IPS-18a (cell line): ENCODE results near the gene EFCAB6.

ENCODE experiments used
- H3K27ac ChIP-seq: one replicate; pipeline ENCODE4 v1.5.1; 2013; ENCODE audit warnings: low read length
- H3K27me3 ChIP-seq: one replicate; pipeline ENCODE4 v1.6.1; 2013; ENCODE audit warnings: mild to moderate bottlenecking, low read length; ENCODE audit not compliant: control insufficient read depth, insufficient read depth
- H3K36me3 ChIP-seq: one replicate; pipeline ENCODE4 v1.6.1; 2013; ENCODE audit warnings: low read depth, low read length; ENCODE audit not compliant: control insufficient read depth
- H3K4me1 ChIP-seq: one replicate; pipeline ENCODE4 v1.6.1; 2013; ENCODE audit warnings: low read depth, low read length; ENCODE audit not compliant: control insufficient read depth
- H3K4me3 ChIP-seq: one replicate; pipeline ENCODE4 v1.5.1; 2013; ENCODE audit warnings: low read length
- H3K9ac ChIP-seq: one replicate; pipeline ENCODE4 v1.6.1; 2013; ENCODE audit warnings: mild to moderate bottlenecking, low read length, moderate library complexity
- H3K9me3 ChIP-seq: one replicate; pipeline ENCODE4 v1.6.1; 2013; ENCODE audit warnings: low read depth, low read length; ENCODE audit not compliant: control insufficient read depth

Gene EFCAB6

DNA sequence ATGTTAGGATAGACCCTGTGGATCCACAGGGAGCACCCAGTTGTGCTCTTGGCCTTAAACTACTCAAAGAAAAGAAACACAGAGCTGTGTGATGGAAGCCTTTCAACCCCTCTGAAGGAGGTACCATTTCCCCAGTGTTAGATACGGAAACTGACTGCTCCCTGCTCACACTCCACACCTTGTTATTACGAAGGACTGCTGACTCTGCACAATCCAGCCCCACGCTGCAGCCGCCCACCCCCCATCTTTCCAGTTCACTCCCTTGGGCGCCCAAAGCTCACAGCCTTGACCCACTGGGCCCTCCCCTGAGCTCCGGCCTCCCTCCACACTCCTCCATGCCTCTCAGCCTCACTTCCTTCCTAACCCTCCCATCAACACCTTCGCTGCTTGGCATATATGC is 75.5 kb downstream of the EFCAB6 start:
- Histone ChIP-seq H3K9me3 (no peaks in the 10 kb centered on the region), H3K4me1 (peaks cover 2% of the 10 kb centered on the region), H3K36me3 (no peaks in the 10 kb centered on the region), H3K4me3 (no peak overlapping the region), H3K27ac (no peak overlapping the region), H3K9ac (no peak overlapping the region), H3K27me3 (no peaks in the 10 kb centered on the region)

DNA sequence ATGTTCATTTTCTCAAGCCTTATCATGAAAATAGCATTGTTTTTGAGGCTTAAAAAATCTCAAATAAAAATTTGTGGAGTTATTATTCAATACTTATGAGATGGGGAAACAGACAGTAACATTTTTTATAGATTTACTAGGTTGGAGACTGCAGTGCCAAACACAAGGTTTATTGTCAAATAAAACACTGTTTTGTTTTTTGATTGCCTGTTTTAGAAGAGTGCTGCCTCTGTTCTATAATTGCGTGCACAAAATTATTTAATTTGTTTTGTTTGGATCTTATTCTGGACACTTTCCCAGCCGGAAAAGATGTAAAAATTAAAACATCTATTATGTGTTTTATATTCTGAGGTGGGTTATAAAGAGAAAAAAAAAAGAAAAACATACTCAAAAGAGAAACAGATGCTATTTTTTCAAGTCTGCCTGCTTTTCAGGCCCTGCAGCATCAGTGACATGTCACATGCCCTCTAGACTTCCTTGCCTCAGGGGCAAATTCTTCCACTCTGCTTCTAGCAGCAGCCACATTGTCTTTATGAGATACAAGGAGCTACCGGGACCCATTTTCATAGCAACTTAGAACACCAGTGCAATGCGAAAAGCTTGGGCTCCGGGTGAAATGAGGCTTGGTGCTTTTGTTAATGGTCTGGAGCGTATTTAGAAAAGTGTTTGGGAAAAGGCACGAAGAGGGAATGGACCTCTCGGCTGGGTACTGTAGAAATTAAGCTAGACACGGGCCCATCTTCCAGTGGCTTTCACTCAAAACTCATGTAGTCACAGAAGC is 77.5 kb downstream of the EFCAB6 start:
- H3K9me3 ChIP-seq = no peaks in the 10 kb centered on the region
- H3K27me3 ChIP-seq = no peaks in the 10 kb centered on the region
- no peaks in the 10 kb centered on the region for H3K4me1 ChIP-seq
- H3K4me3 ChIP-seq = no peak overlapping the region
- H3K27ac ChIP-seq = no peak overlapping the region
- H3K9ac ChIP-seq = no peak overlapping the region
- H3K36me3 ChIP-seq = no peaks in the 10 kb centered on the region

DNA sequence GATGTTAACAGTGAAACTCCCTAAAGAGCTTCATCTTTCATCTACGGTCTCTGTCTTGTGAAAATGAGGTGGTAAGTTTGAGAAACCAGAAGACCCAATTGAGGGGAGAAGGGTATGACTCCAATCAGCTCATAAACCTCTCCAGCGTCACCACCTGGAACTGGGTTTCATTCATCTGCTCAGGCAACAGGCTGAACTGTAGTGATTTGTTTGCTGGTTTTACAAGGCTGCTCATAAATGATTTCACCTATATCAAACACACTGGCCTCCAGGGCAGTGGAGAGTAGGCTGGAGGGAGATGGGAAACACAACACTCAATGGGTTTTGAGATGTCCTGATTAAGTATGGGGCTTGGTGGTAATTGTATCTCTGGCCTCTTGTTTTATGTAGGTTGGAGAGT is 79.0 kb downstream of the EFCAB6 start:
- Histone ChIP-seq H3K9ac (no peak overlapping the region), H3K9me3 (no peaks in the 10 kb centered on the region), H3K27me3 (no peaks in the 10 kb centered on the region), H3K27ac (no peak overlapping the region), H3K4me3 (no peak overlapping the region), H3K4me1 (no peaks in the 10 kb centered on the region), H3K36me3 (no peaks in the 10 kb centered on the region)

DNA sequence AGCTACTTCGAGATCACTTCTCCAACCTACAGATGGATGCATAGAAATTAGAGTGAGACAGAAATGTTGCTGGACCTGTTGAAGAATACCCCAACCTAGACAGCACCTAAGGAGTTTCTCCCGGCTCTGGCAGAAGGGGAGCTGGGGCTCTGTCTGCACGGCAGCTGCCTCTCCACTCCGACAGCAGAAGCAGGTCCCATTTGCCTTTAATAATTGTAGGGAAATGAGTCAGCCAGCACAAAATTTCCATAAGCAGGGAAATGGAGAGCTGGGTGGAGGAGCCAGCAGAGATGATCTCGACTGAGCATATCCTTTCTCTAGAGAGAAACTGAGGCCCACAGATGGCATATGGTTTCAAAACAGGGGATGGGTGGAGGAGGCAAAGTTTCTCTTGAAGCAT is 80.1 kb downstream of the EFCAB6 start:
- no peaks in the 10 kb centered on the region for H3K4me1 ChIP-seq
- H3K9ac ChIP-seq = no peak overlapping the region
- H3K36me3 ChIP-seq = no peaks in the 10 kb centered on the region
- H3K27me3 ChIP-seq = no peaks in the 10 kb centered on the region
- no peak overlapping the region for H3K27ac ChIP-seq
- no peaks in the 10 kb centered on the region for H3K9me3 ChIP-seq
- no peak overlapping the region for H3K4me3 ChIP-seq

DNA sequence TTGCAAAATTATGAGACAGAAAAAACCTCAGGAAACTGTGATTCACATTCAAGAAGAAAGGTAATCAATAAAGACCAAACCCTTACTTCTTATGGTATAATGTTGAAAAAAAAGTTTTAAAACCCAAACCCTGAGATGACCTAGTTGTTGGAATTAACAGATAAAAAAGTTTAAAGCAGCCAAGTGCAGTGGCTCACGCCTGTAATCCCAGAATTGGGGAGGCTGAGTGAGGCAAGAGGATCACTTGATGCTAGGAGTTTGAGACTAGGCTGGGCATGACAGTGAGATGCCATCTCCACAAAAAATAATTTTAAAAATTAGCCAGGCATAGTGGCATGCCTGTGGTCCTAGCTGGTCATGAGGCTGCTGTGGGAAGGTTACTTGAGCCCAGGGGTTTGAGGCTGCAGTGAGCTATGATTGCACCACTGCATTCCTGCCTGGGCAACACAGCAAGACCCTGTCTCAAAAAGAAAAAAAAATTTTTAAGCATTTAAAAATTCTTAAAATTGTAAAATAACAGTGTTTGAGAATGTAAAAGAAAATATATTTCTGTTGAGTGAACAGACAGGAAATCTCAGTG is 85.1 kb downstream of the EFCAB6 start:
- Histone ChIP-seq H3K4me1 (peaks cover 9% of the 10 kb centered on the region), H3K9me3 (no peaks in the 10 kb centered on the region), H3K9ac (no peak overlapping the region), H3K36me3 (no peaks in the 10 kb centered on the region), H3K27me3 (no peaks in the 10 kb centered on the region), H3K4me3 (no peak overlapping the region), H3K27ac (no peak overlapping the region)

DNA sequence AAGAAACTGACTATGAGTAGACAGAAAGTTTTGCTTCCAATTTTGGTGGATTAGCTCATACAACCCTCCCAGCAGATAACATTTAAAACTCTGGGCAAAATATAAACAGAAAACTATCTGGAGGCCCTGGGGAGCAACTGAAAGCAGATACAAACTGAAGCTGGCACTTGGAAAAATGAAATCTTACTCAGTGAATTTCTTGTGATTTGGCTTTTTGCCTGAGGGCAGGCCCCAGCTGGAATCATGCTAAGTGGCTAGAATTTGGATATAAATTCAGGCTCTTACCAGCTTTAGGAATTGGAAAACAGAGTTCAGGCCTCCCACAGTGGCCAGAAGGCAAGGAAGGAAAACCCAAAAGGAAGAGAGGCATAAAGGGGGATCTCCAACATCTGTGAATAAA is 85.8 kb downstream of the EFCAB6 start:
- H3K9ac ChIP-seq = no peak overlapping the region
- H3K4me1 ChIP-seq = peaks cover 9% of the 10 kb centered on the region
- no peak overlapping the region for H3K27ac ChIP-seq
- H3K9me3 ChIP-seq = no peaks in the 10 kb centered on the region
- H3K27me3 ChIP-seq = no peaks in the 10 kb centered on the region
- H3K36me3 ChIP-seq = no peaks in the 10 kb centered on the region
- no peak overlapping the region for H3K4me3 ChIP-seq

DNA sequence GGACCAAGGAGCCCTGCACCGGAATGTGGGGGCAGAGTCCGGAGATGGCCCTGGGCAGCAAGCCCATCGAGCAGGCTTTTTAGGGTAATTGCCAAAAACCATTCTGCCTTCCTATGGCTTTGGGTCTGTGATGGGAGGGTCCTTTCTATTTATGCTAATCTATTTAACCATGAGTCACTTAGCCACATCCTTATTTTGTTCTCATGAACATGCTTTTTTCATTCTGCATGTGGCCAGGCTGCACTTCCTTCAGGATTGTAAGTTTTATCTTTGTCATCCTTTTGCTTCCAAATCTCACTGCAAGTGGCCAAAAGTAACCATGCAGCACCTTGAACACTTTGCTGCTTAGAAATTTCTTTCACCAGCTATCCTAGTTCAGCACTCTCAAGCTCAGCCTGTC is 88.3 kb downstream of the EFCAB6 start:
- Histone ChIP-seq H3K4me3 (no peak overlapping the region), H3K9me3 (no peaks in the 10 kb centered on the region), H3K36me3 (no peaks in the 10 kb centered on the region), H3K27ac (no peak overlapping the region), H3K27me3 (no peaks in the 10 kb centered on the region), H3K9ac (no peak overlapping the region), H3K4me1 (peaks cover 9% of the 10 kb centered on the region)

DNA sequence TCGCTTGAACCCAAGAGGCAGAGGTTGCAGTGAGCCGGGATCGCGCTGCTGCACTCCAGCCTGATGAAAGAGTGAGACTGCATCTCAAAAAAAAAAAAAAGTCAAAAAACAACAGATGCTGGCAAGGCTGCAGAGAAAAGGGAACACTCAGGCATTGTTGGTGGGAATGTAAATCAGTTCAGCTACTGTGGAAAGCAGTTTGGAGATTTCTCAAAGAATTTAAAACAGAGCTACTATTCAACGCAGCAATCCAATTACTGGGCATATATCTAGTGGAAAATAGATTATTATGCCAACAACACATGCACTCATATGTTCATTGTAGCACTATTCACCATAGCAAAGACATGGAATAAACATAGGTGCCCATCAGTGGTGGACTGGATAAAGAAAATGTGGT is 89.7 kb downstream of the EFCAB6 start:
- Histone ChIP-seq H3K9me3 (no peaks in the 10 kb centered on the region), H3K36me3 (no peaks in the 10 kb centered on the region), H3K27ac (no peak overlapping the region), H3K4me1 (peaks cover 9% of the 10 kb centered on the region), H3K9ac (no peak overlapping the region), H3K27me3 (no peaks in the 10 kb centered on the region), H3K4me3 (no peak overlapping the region)

DNA sequence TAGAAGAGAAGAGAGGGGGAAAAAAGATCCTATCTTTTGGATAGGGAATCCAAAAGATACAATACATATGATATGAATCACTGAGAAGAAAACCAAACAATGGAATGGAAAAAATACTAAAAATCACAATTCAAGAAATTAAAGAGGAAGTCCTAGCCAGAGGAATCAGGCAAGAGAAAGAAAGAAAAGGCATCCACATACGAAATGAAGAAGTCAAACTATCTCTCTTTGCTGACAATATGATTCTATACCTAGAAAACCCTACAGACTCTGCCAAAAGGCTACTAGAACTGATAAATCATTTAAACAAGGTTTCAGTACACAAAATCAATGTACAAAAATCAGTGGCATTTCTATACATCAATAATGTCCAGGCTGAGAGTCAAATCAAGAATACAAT is 91.4 kb downstream of the EFCAB6 start:
- H3K4me1 ChIP-seq = peaks cover 3% of the 10 kb centered on the region

DNA sequence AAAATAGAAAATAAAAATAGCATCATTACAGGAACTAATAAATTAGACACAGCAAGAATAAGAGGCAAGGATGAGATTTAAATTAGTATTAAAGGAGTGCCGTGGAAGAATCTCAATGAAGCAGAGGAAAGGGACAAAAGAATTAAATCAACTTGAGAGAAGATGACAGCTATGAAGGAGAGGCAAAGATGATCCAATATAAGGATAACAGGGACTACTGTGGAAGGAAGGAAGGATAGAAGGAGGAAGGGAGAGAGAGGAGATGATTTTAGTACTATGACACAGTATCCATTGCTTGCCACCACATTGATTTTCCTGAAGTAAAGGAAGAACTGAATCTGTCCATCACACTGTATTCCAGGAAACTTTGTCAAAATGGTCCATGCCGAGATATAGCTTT is 98.0 kb downstream of the EFCAB6 start:
- Histone ChIP-seq H3K36me3 (no peaks in the 10 kb centered on the region), H3K27me3 (no peaks in the 10 kb centered on the region), H3K9me3 (no peaks in the 10 kb centered on the region), H3K4me1 (peaks cover 3% of the 10 kb centered on the region), H3K27ac (no peak overlapping the region), H3K4me3 (no peak overlapping the region), H3K9ac (no peak overlapping the region)

More for the DNA sequence above, 91.4 kb downstream of the EFCAB6 start:
- Histone ChIP-seq H3K4me3 (no peak overlapping the region), H3K27ac (no peak overlapping the region), H3K9ac (no peak overlapping the region), H3K9me3 (no peaks in the 10 kb centered on the region), H3K36me3 (no peaks in the 10 kb centered on the region), H3K27me3 (no peaks in the 10 kb centered on the region)

DNA sequence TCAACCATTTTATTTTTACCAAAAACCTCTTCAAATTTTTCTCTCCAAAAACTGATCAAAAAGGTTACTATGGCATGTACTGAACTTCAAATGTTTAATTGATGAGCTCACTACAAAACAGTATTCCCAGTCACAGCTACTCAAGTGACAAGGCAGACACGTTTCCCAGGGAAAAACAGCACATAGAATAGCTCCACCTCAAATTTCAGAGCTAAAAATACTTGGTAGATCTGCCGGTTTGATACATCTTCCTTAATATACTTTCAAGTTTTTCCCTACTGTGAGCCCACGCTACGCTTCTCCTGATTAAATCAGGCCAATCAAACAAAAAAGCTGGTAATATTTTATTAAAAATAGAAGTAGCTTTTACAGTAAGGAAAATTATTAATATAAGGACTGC is 100.4 kb downstream of the EFCAB6 start:
- no peaks in the 10 kb centered on the region for H3K27me3 ChIP-seq
- no peak overlapping the region for H3K27ac ChIP-seq
- no peaks in the 10 kb centered on the region for H3K9me3 ChIP-seq
- H3K4me1 ChIP-seq = peaks cover 7% of the 10 kb centered on the region
- no peaks in the 10 kb centered on the region for H3K36me3 ChIP-seq
- H3K9ac ChIP-seq = no peak overlapping the region
- H3K4me3 ChIP-seq = no peak overlapping the region

DNA sequence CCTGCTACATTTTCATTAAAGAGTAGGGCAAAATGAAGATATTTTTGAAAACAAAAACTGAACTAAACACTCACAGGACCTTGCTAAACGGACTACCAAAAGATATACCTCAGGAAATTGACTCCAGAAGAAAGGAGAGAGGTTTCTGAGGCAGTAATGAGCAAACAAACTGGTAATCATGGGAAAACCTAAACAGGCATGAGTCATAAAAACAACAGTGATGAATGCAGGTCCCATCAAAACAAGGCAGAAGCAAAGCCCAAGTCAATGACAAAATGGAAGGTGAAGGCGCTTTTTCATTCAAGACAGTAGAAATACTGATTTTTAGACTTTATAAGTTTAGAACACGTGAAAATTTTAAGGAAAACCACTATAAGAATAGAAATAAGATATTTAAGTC is 104.5 kb downstream of the EFCAB6 start:
- Histone ChIP-seq H3K9me3 (no peaks in the 10 kb centered on the region), H3K9ac (no peak overlapping the region), H3K36me3 (no peaks in the 10 kb centered on the region), H3K4me1 (peaks cover 13% of the 10 kb centered on the region), H3K4me3 (no peak overlapping the region), H3K27me3 (no peaks in the 10 kb centered on the region), H3K27ac (no peak overlapping the region)
